DMS53 treated with DMSO at 0.1 percent for 48 hours (cell line): ENCODE data around the gene EIF3D.
A peak's percentile ranks its signal among the peaks of the same experiment; 100 is the strongest.

Source experiments
- DNase-seq: peaks from one replicate; lab custom pipeline; 2025; ENCODE audit not compliant: unreplicated experiment; lab: John Stamatoyannopoulos, UW

The EIF3D gene

DNA sequence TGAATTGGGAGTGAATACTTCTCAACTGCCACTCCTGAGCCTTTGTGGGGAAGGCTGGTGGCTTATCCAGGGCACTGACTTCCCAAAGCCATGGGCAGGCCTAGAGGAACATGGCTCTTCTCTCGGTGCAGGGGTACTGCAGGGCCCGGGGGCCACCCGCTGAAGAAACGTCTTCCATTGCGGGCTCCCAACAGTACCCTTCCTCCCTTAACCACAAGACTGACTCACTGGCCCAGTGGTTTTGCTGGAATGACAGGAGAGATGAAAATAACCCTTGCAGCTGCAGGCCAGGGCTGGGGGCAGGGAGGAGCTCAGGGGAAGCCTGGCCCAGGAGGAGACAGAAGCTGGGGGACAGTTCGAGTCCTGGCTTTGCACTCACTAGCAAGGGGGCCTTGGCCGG lies 61.0 kb downstream of the EIF3D start:
- no peak for DNase-seq

- DNase-seq: no peak
Observed at GRCh38 chr22:36467042-36467810, 61.7 kb downstream of the EIF3D start.

DNA sequence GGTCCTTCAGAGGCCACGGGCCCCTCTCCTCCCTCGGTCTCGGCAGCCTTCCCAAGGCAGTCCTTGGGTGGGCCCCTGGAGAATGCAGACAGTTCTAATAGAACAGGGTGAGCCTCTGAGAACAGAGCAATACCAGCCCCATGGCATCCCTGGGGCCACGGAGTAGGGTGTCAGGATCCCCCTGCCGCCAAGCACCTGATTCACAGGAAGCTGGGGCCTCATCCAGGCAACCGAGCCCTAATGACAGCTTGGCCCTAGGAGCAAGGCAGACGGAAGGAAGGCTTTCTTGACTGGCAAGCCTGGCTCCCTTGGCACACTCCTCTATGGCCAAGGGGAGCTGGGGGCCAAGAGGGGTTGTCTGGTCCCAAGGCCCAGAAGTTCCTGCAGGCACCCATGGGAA lies 62.7 kb downstream of the EIF3D start:
- DNase-seq: no peak

- DNase-seq: peak; percentile 22
Observed at GRCh38 chr22:36465232-36466021, 63.5 kb downstream of the EIF3D start.

DNA sequence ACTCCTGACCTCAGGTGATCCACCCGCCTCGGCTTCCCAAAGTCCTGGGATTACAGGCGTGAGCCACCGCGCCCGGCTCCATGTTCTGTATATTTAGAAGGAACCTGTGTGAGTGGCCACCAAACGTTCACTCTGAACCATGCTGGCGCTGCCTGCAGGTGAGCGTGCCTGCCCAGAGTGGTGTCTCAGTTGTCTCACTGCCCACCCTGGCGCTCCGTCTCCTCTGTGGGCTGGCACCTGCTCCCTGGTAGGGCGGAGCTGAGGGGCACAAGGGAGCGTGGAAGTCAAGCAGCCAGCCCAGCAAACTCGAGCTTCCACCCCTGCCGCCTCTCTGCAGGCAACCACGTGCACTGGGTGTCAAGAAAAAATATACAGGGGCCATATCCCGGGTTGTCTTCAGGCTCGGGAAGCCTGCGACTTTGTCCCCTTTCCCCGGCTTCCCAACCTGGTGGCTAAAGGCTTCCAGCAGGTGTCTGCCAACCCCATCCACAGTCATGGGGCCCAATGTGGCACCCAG lies 64.2 kb downstream of the EIF3D start:
- DNase-seq: no peak

GRCh38 chr22:36463783-36464184 lies 65.2 kb downstream of the EIF3D start:
- no peak for DNase-seq

- DNase-seq: peak; percentile 13
Observed at GRCh38 chr22:36461665-36462649, 67.0 kb downstream of the EIF3D start.
